ENCODE results near the gene HEXIM1.

Gene HEXIM1

DNA sequence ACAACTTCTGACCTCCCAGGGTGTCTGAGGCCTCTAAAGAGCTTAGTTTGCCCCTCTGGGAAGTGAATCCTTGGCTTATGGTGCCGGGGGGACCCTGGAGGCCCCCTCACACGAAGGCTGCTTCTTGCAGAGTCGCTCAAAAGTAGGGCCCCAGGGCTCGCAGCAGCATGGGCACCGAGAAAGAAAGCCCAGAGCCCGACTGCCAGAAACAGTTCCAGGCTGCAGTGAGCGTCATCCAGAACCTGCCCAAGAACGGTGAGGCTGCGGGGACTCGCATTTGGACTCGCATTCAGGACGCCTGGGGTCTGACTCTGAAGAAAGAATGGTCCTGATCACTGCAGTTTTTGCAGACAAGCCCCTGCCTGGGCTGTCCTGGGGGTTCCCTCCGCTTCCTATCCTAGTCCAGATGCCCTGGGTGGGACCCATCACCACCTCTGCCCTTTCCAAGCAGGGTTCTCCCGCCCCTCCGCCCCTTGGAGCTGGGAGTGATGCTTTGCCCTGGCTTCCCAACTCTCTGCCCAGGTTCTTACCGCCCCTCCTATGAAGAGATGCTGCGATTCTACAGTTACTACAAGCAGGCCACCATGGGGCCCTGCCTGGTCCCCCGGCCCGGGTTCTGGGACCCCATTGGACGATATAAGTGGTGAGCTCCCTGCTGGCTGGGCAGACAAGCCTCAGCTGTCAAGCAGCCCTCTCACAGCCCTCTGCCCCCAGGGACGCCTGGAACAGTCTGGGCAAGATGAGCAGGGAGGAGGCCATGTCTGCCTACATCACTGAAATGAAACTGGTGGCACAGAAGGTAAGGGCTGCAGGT, 12.1 kb upstream of the HEXIM1 start:
- no peak for DNase-seq (ENCODE audit: low spot score)
- H3K27ac ChIP-seq: peak overlapping the region; percentile 59

DNA sequence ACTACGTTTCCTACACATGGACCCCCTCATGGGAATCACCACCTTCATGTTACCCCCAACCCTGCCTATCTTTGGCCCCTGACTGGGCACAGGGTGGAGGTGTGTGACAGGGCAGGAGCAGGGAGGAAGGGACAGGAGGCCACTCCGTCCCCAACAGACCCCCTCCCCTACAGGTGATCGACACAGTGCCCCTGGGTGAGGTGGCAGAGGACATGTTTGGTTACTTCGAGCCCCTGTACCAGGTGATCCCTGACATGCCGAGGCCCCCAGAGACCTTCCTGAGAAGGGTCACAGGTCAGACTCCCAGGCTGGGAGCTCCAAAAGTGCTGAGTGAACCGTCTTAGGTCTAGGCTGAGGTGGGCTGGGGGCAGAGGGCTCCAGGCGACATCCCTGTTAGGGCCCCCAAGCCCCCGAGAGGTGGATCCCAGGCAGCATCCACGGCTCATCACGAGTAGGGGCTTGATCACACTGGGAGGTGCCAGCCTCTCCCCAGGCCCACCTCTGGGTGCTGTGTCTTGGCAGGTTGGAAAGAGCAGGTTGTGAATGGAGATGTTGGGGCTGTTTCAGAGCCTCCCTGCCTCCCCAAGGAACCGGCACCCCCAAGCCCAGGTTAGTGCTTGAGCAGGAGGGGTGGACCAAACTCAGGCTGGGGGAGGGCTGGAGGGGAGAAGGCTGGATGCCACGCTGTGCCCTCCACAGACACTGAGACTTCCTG, 11.3 kb upstream of the HEXIM1 start:
- TF ChIP-seq, protein P1, sequence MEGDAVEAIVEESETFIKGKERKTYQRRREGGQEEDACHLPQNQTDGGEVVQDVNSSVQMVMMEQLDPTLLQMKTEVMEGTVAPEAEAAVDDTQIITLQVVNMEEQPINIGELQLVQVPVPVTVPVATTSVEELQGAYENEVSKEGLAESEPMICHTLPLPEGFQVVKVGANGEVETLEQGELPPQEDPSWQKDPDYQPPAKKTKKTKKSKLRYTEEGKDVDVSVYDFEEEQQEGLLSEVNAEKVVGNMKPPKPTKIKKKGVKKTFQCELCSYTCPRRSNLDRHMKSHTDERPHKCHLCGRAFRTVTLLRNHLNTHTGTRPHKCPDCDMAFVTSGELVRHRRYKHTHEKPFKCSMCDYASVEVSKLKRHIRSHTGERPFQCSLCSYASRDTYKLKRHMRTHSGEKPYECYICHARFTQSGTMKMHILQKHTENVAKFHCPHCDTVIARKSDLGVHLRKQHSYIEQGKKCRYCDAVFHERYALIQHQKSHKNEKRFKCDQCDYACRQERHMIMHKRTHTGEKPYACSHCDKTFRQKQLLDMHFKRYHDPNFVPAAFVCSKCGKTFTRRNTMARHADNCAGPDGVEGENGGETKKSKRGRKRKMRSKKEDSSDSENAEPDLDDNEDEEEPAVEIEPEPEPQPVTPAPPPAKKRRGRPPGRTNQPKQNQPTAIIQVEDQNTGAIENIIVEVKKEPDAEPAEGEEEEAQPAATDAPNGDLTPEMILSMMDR (conservative IDR thresholded peaks at IDR 0.05; ENCODE audit: low read depth): no peak
- DNase-seq (ENCODE audit: low spot score): no peak
- POLR2A ChIA-PET (ENCODE audit: low non-redundant PET): no interaction called here
- H3K27ac ChIP-seq: peak overlapping the region; percentile 59
- CTCF ChIA-PET: interaction anchor here (0.9 to 2.8 kb wide), 2 partner anchors 54 to 60 kb away, joined by 3 to 65 read pairs; no protein-coding TSS in a partner anchor

More for the DNA sequence above, 12.1 kb upstream of the HEXIM1 start:
- ChIA-PET POLR2A (ENCODE audit: low non-redundant PET) (interaction anchor here (0.6 to 1.7 kb wide), 6 partner anchors 8 to 223 kb away, joined by 3 to 15 read pairs (median 6); partner anchors contain the start of gene HEXIM1), CTCF (interaction anchor here (0.6 to 2.8 kb wide), 39 partner anchors 8 to 730 kb away, joined by 3 to 65 read pairs (median 5); partner anchors contain the start of genes HEXIM1 and HEXIM2)
- TF ChIP-seq, protein P1 (conservative IDR thresholded peaks at IDR 0.05; ENCODE audit: low read depth): no peak

DNA sequence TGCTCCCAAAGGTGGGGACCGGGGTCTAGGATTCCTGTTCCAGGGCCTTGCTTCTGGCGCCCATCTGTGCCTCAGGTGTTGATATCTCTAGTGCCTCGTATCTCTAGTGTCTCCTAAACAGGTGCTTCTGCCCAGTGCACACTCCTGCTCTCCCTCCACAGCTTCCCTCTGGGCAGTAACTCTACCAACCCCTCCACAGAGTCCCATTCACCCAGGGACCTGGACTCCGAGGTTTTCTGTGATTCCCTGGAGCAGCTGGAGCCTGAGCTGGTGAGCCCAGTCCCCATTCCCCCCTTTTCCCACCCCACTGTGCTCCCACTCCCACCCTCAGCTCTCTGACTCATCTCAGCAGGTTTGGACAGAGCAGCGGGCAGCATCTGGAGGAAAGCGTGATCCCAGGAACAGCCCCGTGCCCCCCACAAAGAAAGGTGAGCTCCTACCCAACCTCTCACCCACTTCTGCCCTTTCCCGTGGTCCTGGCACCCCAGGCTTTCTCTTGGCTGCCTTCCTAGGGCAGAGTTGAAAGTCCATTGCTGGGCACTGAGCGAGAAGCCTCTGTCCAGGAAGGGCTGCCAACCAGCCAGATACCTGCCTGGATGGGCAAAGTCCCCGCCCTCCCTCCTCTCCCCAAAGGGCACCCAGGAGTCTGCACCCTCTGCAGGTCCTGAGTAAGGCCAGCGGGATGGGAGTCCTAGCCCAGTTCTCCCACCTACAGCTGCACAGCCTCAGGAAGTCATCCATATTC, 10.5 kb upstream of the HEXIM1 start:
- peak overlapping the region; percentile 59 for H3K27ac ChIP-seq
- TF ChIP-seq, protein P1 (conservative IDR thresholded peaks at IDR 0.05; ENCODE audit: low read depth): no peak
- POLR2A ChIA-PET (ENCODE audit: low non-redundant PET): no interaction called here
- CTCF ChIA-PET: interaction anchor here (0.6 to 2.8 kb wide), 3 partner anchors 59 to 274 kb away, joined by 3 to 65 read pairs (median 8); no protein-coding TSS in a partner anchor
- DNase-seq (ENCODE audit: low spot score): no peak

DNA sequence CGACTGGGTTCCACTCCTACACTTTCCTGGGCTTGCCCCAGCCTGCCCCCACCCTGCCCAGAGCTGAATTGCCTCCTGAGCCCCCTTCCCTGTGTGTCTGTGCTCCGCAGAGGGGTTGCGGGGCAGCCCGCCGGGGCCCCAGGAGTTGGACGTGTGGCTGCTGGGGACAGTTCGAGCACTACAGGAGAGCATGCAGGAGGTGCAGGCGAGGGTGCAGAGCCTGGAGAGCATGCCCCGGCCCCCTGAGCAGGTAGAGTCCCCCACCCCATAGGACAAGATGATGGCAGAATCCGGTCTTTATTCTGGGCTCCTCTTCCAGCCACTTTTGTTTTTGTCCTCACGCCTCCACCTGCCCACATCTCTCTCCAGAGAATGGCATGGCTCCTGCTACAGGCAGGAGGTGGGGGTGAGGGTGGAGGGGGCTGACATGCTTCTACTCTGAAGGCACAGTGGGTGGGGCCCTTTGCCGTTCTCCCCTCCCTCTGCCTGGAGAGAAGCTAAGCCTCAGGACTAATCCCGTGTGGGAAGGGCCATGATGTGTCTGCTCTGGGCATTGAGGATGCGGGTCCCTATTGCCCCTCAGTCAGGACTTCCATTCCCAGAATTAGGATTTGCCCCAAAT, 9.3 kb upstream of the HEXIM1 start:
- ChIA-PET CTCF (interaction anchor here (0.7 to 1.5 kb wide), 3 partner anchors 13 to 292 kb away, joined by 3 to 4 read pairs (median 3); partner anchors contain the start of genes HEXIM2 and HIGD1B), POLR2A (ENCODE audit: low non-redundant PET) (interaction anchor here (1.0 kb wide), 1 partner anchor 10 kb away, joined by 5 read pairs; the partner anchor contains the start of gene HEXIM1)
- peak overlapping the region; percentile 30; the same call in 1 of the 2 replicates for H3K27ac ChIP-seq
- TF ChIP-seq, protein P1 (conservative IDR thresholded peaks at IDR 0.05; ENCODE audit: low read depth): no peak
- DNase-seq (ENCODE audit: low spot score): no peak

DNA sequence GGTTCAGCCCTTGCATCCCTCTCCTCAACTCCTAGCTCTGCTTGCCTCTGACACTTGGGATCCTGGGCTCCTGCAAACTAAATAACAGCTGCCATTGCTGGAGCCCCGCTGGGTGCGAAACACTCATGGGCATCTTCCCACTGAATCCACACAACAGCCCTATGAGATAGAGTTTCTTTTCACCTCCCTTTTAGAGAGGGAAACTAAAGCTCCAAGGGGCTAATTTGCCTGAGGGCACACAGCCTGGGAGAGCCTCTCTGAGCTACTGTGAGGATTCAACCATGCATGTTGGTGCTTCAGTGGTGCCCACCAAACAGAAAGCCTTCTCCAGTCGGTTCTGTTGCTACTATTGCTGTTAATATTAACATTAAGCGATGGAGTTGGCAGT, 8.7 kb upstream of the HEXIM1 start:
- peak overlapping the region; percentile 30 for H3K27ac ChIP-seq
- ChIA-PET POLR2A (ENCODE audit: low non-redundant PET) (interaction anchor here (1.0 kb wide), 1 partner anchor 9 kb away, joined by 5 read pairs; the partner anchor contains the start of gene HEXIM1), CTCF (interaction anchor here (0.7 to 1.5 kb wide), 2 partner anchors 13 to 22 kb away, joined by 3 read pairs; partner anchors contain the start of gene HEXIM2)
- no peak for DNase-seq (ENCODE audit: low spot score)
- TF ChIP-seq, protein P1 (conservative IDR thresholded peaks at IDR 0.05; ENCODE audit: low read depth): no peak

All from RWPE1 (cell line).